ENCODE measurements around the gene PHEX.

Gene PHEX

DNA sequence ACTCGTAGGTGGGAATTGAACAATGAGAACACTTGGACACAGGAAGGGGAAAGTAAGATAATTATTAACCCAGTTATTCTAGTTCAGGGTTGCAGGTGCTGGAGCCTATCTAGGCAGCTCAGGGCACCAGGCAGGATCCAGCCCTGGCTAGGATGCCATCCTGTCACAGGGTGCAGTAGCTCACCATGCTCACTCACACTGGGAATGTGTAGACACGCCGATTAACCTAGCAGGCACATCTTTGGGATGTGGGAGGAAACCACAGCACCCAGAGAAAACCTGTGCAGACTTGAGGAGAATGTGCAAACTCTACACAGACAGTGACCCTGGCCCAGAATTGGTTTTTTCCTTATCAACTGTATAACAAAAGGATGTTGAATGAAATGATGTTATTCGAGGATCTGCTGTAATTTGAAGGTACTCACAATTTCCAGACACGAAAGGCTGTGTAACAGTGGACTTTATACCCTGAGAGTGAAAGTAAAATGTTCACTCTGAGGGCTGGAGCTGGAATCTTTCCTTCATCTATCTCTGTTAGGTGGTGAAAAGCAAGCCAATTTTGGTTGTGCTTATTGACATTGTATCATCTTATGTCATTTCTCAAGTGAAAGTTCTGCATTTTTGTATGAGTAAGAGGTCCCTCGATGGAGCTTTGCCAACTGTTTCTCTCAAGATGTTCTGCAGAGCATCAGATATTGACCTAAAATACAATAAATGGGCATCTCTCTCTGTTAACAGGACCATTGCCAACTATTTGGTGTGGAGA, 78.8 kb downstream of the PHEX start:
- ChIA-PET CTCF (no interaction called here), POLR2A (ENCODE audit: low non-redundant PET) (no interaction called here)
- TF ChIP-seq, protein P1, sequence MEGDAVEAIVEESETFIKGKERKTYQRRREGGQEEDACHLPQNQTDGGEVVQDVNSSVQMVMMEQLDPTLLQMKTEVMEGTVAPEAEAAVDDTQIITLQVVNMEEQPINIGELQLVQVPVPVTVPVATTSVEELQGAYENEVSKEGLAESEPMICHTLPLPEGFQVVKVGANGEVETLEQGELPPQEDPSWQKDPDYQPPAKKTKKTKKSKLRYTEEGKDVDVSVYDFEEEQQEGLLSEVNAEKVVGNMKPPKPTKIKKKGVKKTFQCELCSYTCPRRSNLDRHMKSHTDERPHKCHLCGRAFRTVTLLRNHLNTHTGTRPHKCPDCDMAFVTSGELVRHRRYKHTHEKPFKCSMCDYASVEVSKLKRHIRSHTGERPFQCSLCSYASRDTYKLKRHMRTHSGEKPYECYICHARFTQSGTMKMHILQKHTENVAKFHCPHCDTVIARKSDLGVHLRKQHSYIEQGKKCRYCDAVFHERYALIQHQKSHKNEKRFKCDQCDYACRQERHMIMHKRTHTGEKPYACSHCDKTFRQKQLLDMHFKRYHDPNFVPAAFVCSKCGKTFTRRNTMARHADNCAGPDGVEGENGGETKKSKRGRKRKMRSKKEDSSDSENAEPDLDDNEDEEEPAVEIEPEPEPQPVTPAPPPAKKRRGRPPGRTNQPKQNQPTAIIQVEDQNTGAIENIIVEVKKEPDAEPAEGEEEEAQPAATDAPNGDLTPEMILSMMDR (conservative IDR thresholded peaks at IDR 0.05; ENCODE audit: low read depth), result no peak
- DNase-seq (ENCODE audit: low spot score), result no peak
- H3K27ac ChIP-seq, result no peak overlapping the region

DNA sequence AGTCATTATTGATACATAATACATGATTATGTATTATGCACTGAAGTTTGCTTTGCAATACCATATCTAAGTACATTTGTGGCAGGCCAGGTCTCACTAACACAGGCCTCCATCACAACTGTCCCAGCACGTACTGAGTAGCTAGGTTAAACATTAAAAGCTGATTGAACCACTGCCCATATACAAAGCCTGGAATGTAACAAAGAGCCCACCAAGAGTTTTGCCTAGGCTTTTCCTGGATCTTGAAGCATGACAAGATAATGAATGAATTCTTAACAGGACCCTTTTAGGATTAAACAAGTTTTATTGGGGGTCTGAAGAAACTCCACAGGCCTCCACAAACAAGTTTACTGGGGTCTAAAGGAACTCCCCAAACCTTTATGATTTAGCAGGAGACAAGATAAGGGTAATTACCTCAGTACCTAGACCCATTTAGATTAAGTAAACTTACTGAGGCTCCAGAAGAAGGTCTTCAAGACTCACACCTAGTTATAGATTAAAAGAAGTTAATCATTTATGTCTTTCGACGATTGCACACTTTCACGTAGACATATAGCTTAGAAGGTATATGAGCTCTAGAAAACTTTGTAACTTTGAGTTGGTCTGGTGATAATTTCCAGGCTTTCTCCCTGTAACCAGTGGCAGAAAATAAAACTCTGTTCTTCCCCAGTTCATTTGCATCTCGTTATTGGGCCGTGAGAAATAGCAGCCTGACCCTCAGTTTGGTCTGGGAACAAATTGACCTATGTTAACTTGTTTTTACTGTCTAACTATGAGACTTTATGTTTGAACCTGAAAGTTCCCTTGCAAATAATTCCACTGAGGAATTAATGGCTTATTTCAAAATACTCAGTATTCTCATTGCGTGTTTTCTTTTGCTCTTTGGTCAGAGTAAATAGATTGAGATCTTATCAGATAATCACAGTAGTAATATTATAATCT, 84.8 kb downstream of the PHEX start:
- no peak for DNase-seq (ENCODE audit: low spot score)
- TF ChIP-seq, protein P1 (conservative IDR thresholded peaks at IDR 0.05; ENCODE audit: low read depth), result no peak
- ChIA-PET CTCF (no interaction called here), POLR2A (ENCODE audit: low non-redundant PET) (no interaction called here)
- no peak overlapping the region for H3K27ac ChIP-seq

DNA sequence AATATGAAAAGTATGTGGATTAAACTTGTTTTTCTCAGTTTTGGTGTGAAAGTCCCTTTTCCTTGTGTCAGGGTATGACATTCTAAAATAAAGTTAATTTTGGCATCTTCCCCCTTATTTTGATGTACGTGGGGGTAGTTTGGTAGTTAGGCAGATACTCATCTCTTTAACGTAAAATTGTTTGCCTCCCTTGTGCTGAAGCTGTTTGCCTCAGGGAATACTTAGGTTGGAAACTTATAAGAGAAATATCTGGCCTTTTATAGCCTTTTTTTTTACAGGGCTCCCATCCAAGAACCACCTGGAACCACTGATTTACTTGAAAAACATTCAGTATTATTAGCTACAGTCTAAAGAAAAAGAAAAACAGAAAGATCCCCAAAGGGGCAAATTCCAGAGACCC, 85.5 kb downstream of the PHEX start:
- TF ChIP-seq, protein P1 (conservative IDR thresholded peaks at IDR 0.05; ENCODE audit: low read depth), result no peak
- ChIA-PET POLR2A (ENCODE audit: low non-redundant PET) (no interaction called here), CTCF (no interaction called here)
- no peak overlapping the region for H3K27ac ChIP-seq
- no peak for DNase-seq (ENCODE audit: low spot score)

DNA sequence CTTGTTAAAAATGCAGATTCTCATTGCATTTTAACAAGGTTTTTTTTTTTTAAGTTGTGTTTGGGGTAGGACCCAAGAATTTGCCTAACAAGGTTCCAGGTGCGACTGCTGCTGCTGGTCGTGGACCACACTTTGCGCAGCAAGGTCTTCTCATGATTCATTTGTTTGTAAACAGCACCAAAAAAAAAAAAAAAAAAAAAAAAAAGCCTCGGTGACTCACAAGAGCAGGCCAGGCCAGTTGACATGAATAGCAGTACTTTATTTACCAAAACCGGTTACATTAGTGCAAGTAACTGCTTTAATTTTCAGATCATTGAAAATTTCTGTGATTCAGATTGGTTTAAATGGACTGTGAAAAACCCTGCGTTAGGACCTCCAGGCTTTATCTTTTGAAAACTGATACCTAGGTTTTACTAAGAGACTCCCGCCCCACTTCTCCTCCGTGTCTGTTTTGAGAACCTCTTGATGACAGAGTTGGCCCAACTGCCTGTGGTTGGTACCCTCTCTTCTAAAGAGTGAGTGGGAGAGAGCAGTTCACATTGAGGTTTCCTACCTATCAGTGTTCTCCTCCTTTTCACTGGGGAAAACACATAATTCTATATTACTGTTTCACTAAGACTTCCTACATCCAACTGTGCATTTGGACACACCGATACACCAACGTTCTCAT, 86.2 kb downstream of the PHEX start:
- POLR2A ChIA-PET (ENCODE audit: low non-redundant PET), result no interaction called here
- CTCF ChIA-PET, result no interaction called here
- H3K27ac ChIP-seq, result no peak overlapping the region

DNA sequence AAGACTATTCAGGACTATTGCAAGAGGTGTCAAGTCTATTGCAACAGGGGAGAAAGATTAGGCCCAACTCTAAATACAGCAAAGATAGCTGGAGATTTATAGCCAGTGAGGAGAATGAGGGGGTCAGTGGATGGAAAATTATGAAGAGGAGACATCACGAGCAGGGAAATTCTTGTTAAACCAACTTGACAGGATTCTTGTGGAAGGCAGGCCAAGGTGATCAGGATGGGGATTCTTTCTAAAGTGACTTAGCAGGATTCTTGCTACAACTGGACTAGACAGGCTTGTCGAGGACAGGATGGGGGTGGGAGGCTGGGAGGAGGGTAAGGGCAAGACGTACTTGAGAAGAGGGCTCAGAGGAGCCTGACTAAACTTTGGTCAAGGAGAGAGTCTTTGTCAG, 89.0 kb downstream of the PHEX start:
- no peak for DNase-seq (ENCODE audit: low spot score)
- TF ChIP-seq, protein P1 (conservative IDR thresholded peaks at IDR 0.05; ENCODE audit: low read depth), result no peak
- POLR2A ChIA-PET (ENCODE audit: low non-redundant PET), result no interaction called here
- CTCF ChIA-PET, result no interaction called here
- no peak overlapping the region for H3K27ac ChIP-seq

More for the DNA sequence above, 86.2 kb downstream of the PHEX start:
- peak; percentile 29 for DNase-seq (ENCODE audit: low spot score)
- TF ChIP-seq, protein P1 (conservative IDR thresholded peaks at IDR 0.05; ENCODE audit: low read depth), result no peak

DNA sequence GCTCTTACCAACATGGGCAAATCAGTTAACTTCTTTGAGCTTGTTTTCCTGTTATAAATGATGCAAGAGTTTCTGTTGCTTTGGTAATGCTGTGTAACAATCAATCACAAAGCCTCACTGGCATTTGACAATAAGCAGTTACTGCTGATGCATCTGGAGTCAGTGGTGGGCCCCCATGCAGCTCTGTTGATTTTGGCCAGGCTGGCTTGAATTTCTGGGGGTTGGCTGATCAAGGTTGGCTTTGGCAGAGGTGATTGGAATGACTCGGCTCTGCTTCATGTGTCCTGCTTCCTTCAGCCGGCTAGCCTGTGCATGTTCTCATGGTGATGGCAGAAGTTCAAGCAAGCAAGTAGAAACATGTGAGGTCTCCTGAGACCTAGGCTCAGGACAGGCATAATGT, 90.4 kb downstream of the PHEX start:
- peak; percentile 69 for DNase-seq (ENCODE audit: low spot score)
- TF ChIP-seq, protein P1 (conservative IDR thresholded peaks at IDR 0.05; ENCODE audit: low read depth), result no peak
- POLR2A ChIA-PET (ENCODE audit: low non-redundant PET), result no interaction called here
- peak overlapping the region; percentile 83 for H3K27ac ChIP-seq
- CTCF ChIA-PET, result interaction anchor here (0.5 kb wide), 1 partner anchor 1248 kb away, joined by 3 read pairs; no protein-coding TSS in a partner anchor
